Measurements from ENCODE around the gene DENND1A. TPM values are rescaled to one million over a fixed set of nuclear protein-coding genes. Genes with fewer than 3 reads are reported as not detected.

Gene DENND1A
- total and polyA plus RNA-seq, 4 donors = 7.9 to 22.0 (median 13.9) TPM

DNA sequence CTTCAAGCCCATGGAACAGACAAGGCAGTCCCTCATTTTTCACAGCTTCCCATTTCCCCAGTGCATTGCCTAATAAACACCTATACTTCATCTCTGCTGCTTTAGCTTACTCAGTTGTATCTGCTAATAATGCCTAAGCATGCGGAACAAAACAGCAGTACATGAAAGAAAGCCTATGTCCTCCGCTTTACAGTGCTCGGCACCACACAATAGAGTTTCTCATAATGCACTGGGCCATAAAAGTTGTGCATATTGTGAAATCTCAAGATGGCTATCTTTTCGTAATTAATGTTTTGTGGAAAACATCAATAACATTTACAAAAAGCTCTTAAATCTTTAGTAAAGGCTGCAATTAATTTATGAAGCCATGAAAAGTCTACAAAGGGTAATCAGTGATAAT is 69.3 kb downstream of the DENND1A start:
- DNase-seq (ENCODE audit: low spot score) = no peak
- Histone ChIP-seq H3K36me3 (ENCODE audit: control insufficient read depth in 4 of 4, insufficient read depth in 3 of 4, low read depth in 1 of 4, low read length in 3 of 4) (no peaks in the 10 kb centered on the region), H3K4me3 (ENCODE audit: low read depth in 1 of 3, low read length in 3 of 3) (no peak overlapping the region), H3K9me3 (ENCODE audit: control insufficient read depth in 4 of 4, low read length in 3 of 4) (no peaks in the 10 kb centered on the region), H3K4me1 (ENCODE audit: control insufficient read depth in 4 of 4, insufficient read depth in 4 of 4, low read length in 3 of 4) (peaks cover 3 to 16% (median 5%) of the 10 kb centered on the region in 4 donors), H3K27me3 (ENCODE audit: control insufficient read depth in 4 of 4, insufficient read depth in 4 of 4, low read length in 3 of 4) (no peaks in the 10 kb centered on the region), H3K9ac (ENCODE audit: low read depth in 1 of 2, low read length in 2 of 2) (no peak overlapping the region), H3K27ac (ENCODE audit: low read depth in 1 of 2, low read length in 2 of 2) (no peak overlapping the region)
- WGBS = 94% methylated on average over 4 of the region's 4 CpGs
- TF ChIP-seq RXRA (IDR thresholded peaks at IDR 0.05) = no peak
- TF ChIP-seq FOXA2 (IDR thresholded peaks at IDR 0.05) = no peak
- TF ChIP-seq JUND (IDR thresholded peaks at IDR 0.05) = no peak
- TF ChIP-seq, protein P1, sequence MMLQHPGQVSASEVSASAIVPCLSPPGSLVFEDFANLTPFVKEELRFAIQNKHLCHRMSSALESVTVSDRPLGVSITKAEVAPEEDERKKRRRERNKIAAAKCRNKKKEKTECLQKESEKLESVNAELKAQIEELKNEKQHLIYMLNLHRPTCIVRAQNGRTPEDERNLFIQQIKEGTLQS (IDR thresholded peaks at IDR 0.05) = no peak
- no peak for TF ChIP-seq TAF1 (conservative IDR thresholded peaks at IDR 0.05)
- no peak for TF ChIP-seq EGR1 (IDR thresholded peaks at IDR 0.05; ENCODE audit: low read depth in 2 of 2)
- TF ChIP-seq, protein P2, sequence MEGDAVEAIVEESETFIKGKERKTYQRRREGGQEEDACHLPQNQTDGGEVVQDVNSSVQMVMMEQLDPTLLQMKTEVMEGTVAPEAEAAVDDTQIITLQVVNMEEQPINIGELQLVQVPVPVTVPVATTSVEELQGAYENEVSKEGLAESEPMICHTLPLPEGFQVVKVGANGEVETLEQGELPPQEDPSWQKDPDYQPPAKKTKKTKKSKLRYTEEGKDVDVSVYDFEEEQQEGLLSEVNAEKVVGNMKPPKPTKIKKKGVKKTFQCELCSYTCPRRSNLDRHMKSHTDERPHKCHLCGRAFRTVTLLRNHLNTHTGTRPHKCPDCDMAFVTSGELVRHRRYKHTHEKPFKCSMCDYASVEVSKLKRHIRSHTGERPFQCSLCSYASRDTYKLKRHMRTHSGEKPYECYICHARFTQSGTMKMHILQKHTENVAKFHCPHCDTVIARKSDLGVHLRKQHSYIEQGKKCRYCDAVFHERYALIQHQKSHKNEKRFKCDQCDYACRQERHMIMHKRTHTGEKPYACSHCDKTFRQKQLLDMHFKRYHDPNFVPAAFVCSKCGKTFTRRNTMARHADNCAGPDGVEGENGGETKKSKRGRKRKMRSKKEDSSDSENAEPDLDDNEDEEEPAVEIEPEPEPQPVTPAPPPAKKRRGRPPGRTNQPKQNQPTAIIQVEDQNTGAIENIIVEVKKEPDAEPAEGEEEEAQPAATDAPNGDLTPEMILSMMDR (IDR thresholded peaks at IDR 0.05; ENCODE audit: low read depth, low read length, missing input control) = no peak

DNA sequence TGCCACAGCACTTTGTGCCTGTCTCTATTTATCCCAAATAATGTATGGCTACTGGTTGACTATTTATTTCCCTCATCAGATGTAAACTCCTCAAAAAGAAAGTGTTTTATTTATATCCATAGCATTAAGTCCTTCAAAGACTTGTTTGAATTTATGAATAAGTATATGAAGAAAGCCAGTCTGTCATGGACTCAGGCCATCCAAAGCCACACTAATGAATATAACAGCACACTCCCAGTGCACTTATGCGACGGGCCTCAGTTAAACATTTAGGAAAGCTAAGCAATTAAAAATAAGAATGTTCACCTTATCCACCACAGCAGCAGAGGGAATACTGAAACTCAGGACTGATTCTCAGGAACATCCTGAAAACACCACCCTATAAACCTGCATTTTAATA is 77.5 kb downstream of the DENND1A start:
- DNase-seq (ENCODE audit: low spot score) = no peak
- 98% methylated on average over 2 of the region's 2 CpGs for WGBS
- Histone ChIP-seq H3K36me3 (ENCODE audit: control insufficient read depth in 4 of 4, insufficient read depth in 3 of 4, low read depth in 1 of 4, low read length in 3 of 4) (no peaks in the 10 kb centered on the region), H3K4me3 (ENCODE audit: low read depth in 1 of 3, low read length in 3 of 3) (no peak overlapping the region), H3K9ac (ENCODE audit: low read depth in 1 of 2, low read length in 2 of 2) (no peak overlapping the region), H3K4me1 (ENCODE audit: control insufficient read depth in 4 of 4, insufficient read depth in 4 of 4, low read length in 3 of 4) (no peaks in the 10 kb centered on the region), H3K27me3 (ENCODE audit: control insufficient read depth in 4 of 4, insufficient read depth in 4 of 4, low read length in 3 of 4) (no peaks in the 10 kb centered on the region), H3K9me3 (ENCODE audit: control insufficient read depth in 4 of 4, low read length in 3 of 4) (peaks cover 0 to 2% (median 0%) of the 10 kb centered on the region in 4 donors), H3K27ac (ENCODE audit: low read depth in 1 of 2, low read length in 2 of 2) (no peak overlapping the region)
- no peak for TF ChIP-seq GABPA (IDR thresholded peaks at IDR 0.05 in 1 of 2, conservative IDR thresholded peaks at IDR 0.05 in 1 of 2)
- TF ChIP-seq YY1 (IDR thresholded peaks at IDR 0.05) = no peak
- TF ChIP-seq, protein P2 (IDR thresholded peaks at IDR 0.05; ENCODE audit: low read depth, low read length, missing input control) = no peak
- no peak for TF ChIP-seq RXRA (IDR thresholded peaks at IDR 0.05)
- no peak for TF ChIP-seq RAD21 (IDR thresholded peaks at IDR 0.05)

DNA sequence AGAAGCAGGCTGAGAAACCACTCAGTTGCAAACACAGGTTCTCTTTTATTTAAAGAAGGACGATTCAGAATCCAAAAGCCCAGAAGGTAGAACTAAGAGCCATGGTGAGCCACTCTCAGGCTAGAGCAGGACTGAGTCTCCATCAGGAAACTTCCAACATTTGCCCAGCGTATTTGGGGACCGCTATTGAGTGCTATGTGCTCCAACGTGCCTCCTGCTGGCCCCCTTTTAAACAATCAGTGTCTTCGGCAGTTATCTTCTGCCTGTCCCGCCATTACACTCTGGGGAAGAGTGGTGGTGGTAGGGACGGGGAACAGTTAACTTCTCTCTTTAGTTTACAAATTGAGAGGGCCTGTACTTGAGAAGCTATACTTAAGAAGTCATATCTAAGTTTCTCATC is 78.1 kb downstream of the DENND1A start:
- Histone ChIP-seq H3K9me3 (ENCODE audit: control insufficient read depth in 4 of 4, low read length in 3 of 4) (peaks cover 0 to 3% (median under 1%) of the 10 kb centered on the region in 4 donors), H3K27ac (ENCODE audit: low read depth in 1 of 2, low read length in 2 of 2) (no peak overlapping the region), H3K36me3 (ENCODE audit: control insufficient read depth in 4 of 4, insufficient read depth in 3 of 4, low read depth in 1 of 4, low read length in 3 of 4) (no peaks in the 10 kb centered on the region), H3K9ac (ENCODE audit: low read depth in 1 of 2, low read length in 2 of 2) (no peak overlapping the region), H3K4me3 (ENCODE audit: low read depth in 1 of 3, low read length in 3 of 3) (no peak overlapping the region), H3K27me3 (ENCODE audit: control insufficient read depth in 4 of 4, insufficient read depth in 4 of 4, low read length in 3 of 4) (no peaks in the 10 kb centered on the region), H3K4me1 (ENCODE audit: control insufficient read depth in 4 of 4, insufficient read depth in 4 of 4, low read length in 3 of 4) (no peaks in the 10 kb centered on the region)
- DNase-seq (ENCODE audit: low spot score) = no peak
- WGBS = 93% methylated on average over 7 of the region's 7 CpGs
- no peak for TF ChIP-seq JUND (IDR thresholded peaks at IDR 0.05)
- TF ChIP-seq, protein P3, sequence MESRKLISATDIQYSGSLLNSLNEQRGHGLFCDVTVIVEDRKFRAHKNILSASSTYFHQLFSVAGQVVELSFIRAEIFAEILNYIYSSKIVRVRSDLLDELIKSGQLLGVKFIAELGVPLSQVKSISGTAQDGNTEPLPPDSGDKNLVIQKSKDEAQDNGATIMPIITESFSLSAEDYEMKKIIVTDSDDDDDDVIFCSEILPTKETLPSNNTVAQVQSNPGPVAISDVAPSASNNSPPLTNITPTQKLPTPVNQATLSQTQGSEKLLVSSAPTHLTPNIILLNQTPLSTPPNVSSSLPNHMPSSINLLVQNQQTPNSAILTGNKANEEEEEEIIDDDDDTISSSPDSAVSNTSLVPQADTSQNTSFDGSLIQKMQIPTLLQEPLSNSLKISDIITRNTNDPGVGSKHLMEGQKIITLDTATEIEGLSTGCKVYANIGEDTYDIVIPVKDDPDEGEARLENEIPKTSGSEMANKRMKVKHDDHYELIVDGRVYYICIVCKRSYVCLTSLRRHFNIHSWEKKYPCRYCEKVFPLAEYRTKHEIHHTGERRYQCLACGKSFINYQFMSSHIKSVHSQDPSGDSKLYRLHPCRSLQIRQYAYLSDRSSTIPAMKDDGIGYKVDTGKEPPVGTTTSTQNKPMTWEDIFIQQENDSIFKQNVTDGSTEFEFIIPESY (IDR thresholded peaks at IDR 0.05) = no peak
- TF ChIP-seq EGR1 (IDR thresholded peaks at IDR 0.05; ENCODE audit: low read depth in 2 of 2) = no peak
- no peak for TF ChIP-seq SP1 (IDR thresholded peaks at IDR 0.05)
- no peak for TF ChIP-seq YY1 (IDR thresholded peaks at IDR 0.05)
- TF ChIP-seq, protein P4, sequence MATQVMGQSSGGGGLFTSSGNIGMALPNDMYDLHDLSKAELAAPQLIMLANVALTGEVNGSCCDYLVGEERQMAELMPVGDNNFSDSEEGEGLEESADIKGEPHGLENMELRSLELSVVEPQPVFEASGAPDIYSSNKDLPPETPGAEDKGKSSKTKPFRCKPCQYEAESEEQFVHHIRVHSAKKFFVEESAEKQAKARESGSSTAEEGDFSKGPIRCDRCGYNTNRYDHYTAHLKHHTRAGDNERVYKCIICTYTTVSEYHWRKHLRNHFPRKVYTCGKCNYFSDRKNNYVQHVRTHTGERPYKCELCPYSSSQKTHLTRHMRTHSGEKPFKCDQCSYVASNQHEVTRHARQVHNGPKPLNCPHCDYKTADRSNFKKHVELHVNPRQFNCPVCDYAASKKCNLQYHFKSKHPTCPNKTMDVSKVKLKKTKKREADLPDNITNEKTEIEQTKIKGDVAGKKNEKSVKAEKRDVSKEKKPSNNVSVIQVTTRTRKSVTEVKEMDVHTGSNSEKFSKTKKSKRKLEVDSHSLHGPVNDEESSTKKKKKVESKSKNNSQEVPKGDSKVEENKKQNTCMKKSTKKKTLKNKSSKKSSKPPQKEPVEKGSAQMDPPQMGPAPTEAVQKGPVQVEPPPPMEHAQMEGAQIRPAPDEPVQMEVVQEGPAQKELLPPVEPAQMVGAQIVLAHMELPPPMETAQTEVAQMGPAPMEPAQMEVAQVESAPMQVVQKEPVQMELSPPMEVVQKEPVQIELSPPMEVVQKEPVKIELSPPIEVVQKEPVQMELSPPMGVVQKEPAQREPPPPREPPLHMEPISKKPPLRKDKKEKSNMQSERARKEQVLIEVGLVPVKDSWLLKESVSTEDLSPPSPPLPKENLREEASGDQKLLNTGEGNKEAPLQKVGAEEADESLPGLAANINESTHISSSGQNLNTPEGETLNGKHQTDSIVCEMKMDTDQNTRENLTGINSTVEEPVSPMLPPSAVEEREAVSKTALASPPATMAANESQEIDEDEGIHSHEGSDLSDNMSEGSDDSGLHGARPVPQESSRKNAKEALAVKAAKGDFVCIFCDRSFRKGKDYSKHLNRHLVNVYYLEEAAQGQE (IDR thresholded peaks at IDR 0.05) = no peak
- no peak for TF ChIP-seq HNF4A (conservative IDR thresholded peaks at IDR 0.05)
- no peak for TF ChIP-seq RXRA (IDR thresholded peaks at IDR 0.05)
- TF ChIP-seq HNF4G (IDR thresholded peaks at IDR 0.05) = no peak
- TF ChIP-seq FOXA2 (IDR thresholded peaks at IDR 0.05) = no peak
- TF ChIP-seq, protein P1 (IDR thresholded peaks at IDR 0.05) = no peak
- TF ChIP-seq GABPA (IDR thresholded peaks at IDR 0.05 in 1 of 2, conservative IDR thresholded peaks at IDR 0.05 in 1 of 2) = no peak
- no peak for TF ChIP-seq FOXA1 (IDR thresholded peaks at IDR 0.05)
- no peak for TF ChIP-seq RAD21 (IDR thresholded peaks at IDR 0.05)
